Transverse colon (tissue), 4 donors: ENCODE data around the gene TRAK1.

Experiments
- EP300 ChIP-seq: sonication (generic); formaldehyde crosslinking; IDR thresholded peaks from one replicate; pipeline ENCODE4 v1.6.1; 2017; ENCODE audit warnings: antibody characterized with exemption, low read depth
- POLR2A ChIP-seq: fragments of 450-650 bp; IDR thresholded peaks from one replicate; pipeline ENCODE4 v1.6.1; 2016; ENCODE audit warnings: antibody characterized with exemption, mild to moderate bottlenecking, moderate library complexity
- POLR2AphosphoS5 ChIP-seq, 3 donors: sonication (generic); formaldehyde crosslinking; IDR thresholded peaks; one replicate each; pipeline ENCODE4 v1.6.1; 2016; ENCODE audit warnings: antibody characterized with exemption in 3 of 3
- TF ChIP-seq, protein P1 (sequence below), 5 experiments: fragments of 200-600 bp in 3 of 5; fragments of 450-650 bp in 2 of 5; sonication (generic) in 3 of 5; IDR thresholded peaks; 1 replicate in 2 of 5; 2 replicates in 3 of 5; pipeline ENCODE4 v1.5.1; 2016 to 2017; ENCODE audit warnings: antibody characterized with exemption in 5 of 5, inconsistent platforms in 3 of 5, mild to moderate bottlenecking in 2 of 5, moderate library complexity in 1 of 5

- TF ChIP-seq POLR2A, result no peak
- TF ChIP-seq, protein P1, sequence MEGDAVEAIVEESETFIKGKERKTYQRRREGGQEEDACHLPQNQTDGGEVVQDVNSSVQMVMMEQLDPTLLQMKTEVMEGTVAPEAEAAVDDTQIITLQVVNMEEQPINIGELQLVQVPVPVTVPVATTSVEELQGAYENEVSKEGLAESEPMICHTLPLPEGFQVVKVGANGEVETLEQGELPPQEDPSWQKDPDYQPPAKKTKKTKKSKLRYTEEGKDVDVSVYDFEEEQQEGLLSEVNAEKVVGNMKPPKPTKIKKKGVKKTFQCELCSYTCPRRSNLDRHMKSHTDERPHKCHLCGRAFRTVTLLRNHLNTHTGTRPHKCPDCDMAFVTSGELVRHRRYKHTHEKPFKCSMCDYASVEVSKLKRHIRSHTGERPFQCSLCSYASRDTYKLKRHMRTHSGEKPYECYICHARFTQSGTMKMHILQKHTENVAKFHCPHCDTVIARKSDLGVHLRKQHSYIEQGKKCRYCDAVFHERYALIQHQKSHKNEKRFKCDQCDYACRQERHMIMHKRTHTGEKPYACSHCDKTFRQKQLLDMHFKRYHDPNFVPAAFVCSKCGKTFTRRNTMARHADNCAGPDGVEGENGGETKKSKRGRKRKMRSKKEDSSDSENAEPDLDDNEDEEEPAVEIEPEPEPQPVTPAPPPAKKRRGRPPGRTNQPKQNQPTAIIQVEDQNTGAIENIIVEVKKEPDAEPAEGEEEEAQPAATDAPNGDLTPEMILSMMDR (IDR thresholded peaks at IDR 0.05), result no peak
- TF ChIP-seq EP300, result no peak
- TF ChIP-seq POLR2AphosphoS5 (IDR thresholded peaks at IDR 0.05), result no peak
Measured at GRCh38 chr3:42095540-42095939, 4.4 kb downstream of the TRAK1 start.
